K562 (cell line): ENCODE measurements around the gene USP1. TPM values are rescaled to one million over a fixed set of nuclear protein-coding genes. Genes with fewer than 3 reads are reported as not detected.

Experiments
- ATAC-seq: fragments of 200-7000 bp; cut with Tn5 transposase; 3 replicates; pipeline ENCODE4 v1.9.1; 2020; ENCODE audit warnings: moderate library complexity
- BruUV-seq: library from RNA; stranded (reverse); fragments of 400-500 nt; replicated peaks from 2 replicates; lab custom pipeline; 2021; lab: Mats Ljungman, UMichigan
- CTCF ChIA-PET: fragments of 300-600 bp; formaldehyde crosslinking; extraction: SDS; loops from one replicate; lab custom pipeline; 2021; ENCODE audit warnings: low intra/inter-chr PET ratio; lab: Yijun Ruan, JAX
- POLR2A ChIA-PET: fragments of 300-600, 350-650 bp; sonication (Branson Sonifier 250); formaldehyde crosslinking; extraction: SDS; loops from one replicate; lab custom pipeline; 2021; ENCODE audit warnings: antibody characterized with exemption, inconsistent platforms; lab: Yijun Ruan, JAX
- DNase-seq, 4 experiments: peaks; one replicate each; pipeline versions ENCODE4 v3.0.0 to v3.0.0-alpha.2; 2011 to 2018; ENCODE audit warnings: low spot score in 3 of 4, mixed read lengths in 3 of 4; ENCODE audit errors: extremely low read depth in 1 of 4
- FAIRE-seq: peaks from 2 replicates; lab custom pipeline; 2011; peaks lifted over from hg19 to GRCh38; lab: Jason Lieb, UNC
- H2AFZ ChIP-seq: 2 replicates; pipeline ENCODE4 v1.6.0; 2011; ENCODE audit warnings: low read depth, low read length, control low read depth, inconsistent platforms
- H3K27ac ChIP-seq: fragments of 200-600 bp; 3 replicates; pipeline ENCODE4 v1.8.0; 2011; ENCODE audit warnings: low read depth, mild to moderate bottlenecking, control low read depth, inconsistent platforms, low read length, moderate library complexity, mixed read lengths; ENCODE audit errors: extremely low read depth
- H3K27me3 ChIP-seq, 2 experiments: fragments of 300-600 bp in 1 of 2; 2 replicates in 1 of 2; 3 replicates in 1 of 2; pipeline versions ENCODE4 v1.6.0 to v1.8.0; 2011; ENCODE audit warnings: inconsistent platforms in 2 of 2, low read length in 2 of 2, mild to moderate bottlenecking in 1 of 2, mixed read lengths in 1 of 2, moderate library complexity in 1 of 2; ENCODE audit not compliant: control insufficient read depth in 2 of 2, insufficient read depth in 2 of 2
- H3K36me3 ChIP-seq: fragments of 300-600 bp; 3 replicates; pipeline ENCODE4 v1.8.0; 2011; ENCODE audit warnings: mild to moderate bottlenecking, low read length, inconsistent platforms; ENCODE audit not compliant: control insufficient read depth, insufficient read depth
- H3K4me1 ChIP-seq, 2 experiments: fragments of 200-600 bp in 1 of 2; replicated peaks in 1 of 2; 2 replicates in 1 of 2; 3 replicates in 1 of 2; pipeline versions ENCODE4 v1.5.1 to v1.8.0; 2011; ENCODE audit warnings: inconsistent platforms in 2 of 2, low read length in 2 of 2, mild to moderate bottlenecking in 1 of 2, mixed read lengths in 1 of 2, moderate library complexity in 1 of 2; ENCODE audit not compliant: control insufficient read depth in 2 of 2, insufficient read depth in 2 of 2
- H3K4me2 ChIP-seq: 2 replicates; pipeline ENCODE4 v1.6.1; 2011; ENCODE audit warnings: low read length, control low read depth, inconsistent platforms, mixed read lengths; ENCODE audit not compliant: insufficient read depth
- H3K4me3 ChIP-seq: fragments of 200-600 bp; sonication (generic), shearing (Covaris generic); 2 replicates; pipeline ENCODE4 v1.5.1; 2016; ENCODE audit warnings: control low read depth, inconsistent platforms
- H3K79me2 ChIP-seq: fragments of 200-600 bp; 3 replicates; pipeline ENCODE4 v1.8.0; 2011; ENCODE audit warnings: low read length, inconsistent platforms; ENCODE audit not compliant: control insufficient read depth, insufficient read depth
- H3K9ac ChIP-seq, 2 experiments: 2 replicates each; pipeline versions ENCODE4 v1.6.0 to v1.6.1; 2011; ENCODE audit warnings: low read depth in 2 of 2, low read length in 2 of 2, control low read depth in 1 of 2, inconsistent platforms in 1 of 2, mild to moderate bottlenecking in 1 of 2, mixed read lengths in 1 of 2; ENCODE audit not compliant: insufficient read depth in 1 of 2
- H3K9me1 ChIP-seq: one replicate; pipeline ENCODE4 v1.6.0; 2011; ENCODE audit warnings: inconsistent platforms, mild to moderate bottlenecking, low read length, moderate library complexity; ENCODE audit not compliant: control insufficient read depth, insufficient read depth
- H3K9me3 ChIP-seq: replicated peaks from 2 replicates; pipeline ENCODE4 v1.5.1; 2011; ENCODE audit warnings: low read depth, low read length, inconsistent platforms; ENCODE audit not compliant: control insufficient read depth, insufficient read depth
- H4K20me1 ChIP-seq: replicated peaks from 2 replicates; pipeline ENCODE4 v1.6.1; 2011; ENCODE audit warnings: low read length, inconsistent platforms, mixed read lengths; ENCODE audit not compliant: control insufficient read depth, insufficient read depth
- ELF2 ChIP-seq: fragments of 250-450 bp; sonication (Bioruptor Pico); IDR thresholded peaks from 2 replicates; pipeline ENCODE4 v1.5.0; 2021; ENCODE audit warnings: mild to moderate bottlenecking
- NFXL1 ChIP-seq: fragments of 450-650 bp; formaldehyde crosslinking; IDR thresholded peaks from 2 replicates; pipeline ENCODE4 v1.4.0; 2021; ENCODE audit warnings: mild to moderate bottlenecking
- ZBTB40 ChIP-seq, 2 experiments: fragments of 450-650 bp in 1 of 2; sonication (generic) in 1 of 2; formaldehyde crosslinking in 1 of 2; IDR thresholded peaks; 2 replicates each; pipeline versions ENCODE4 v1.7.1 to v1.9.0; 2016 to 2022; ENCODE audit warnings: inconsistent platforms in 1 of 2, mild to moderate bottlenecking in 1 of 2, missing genetic modification reagents in 1 of 2
- WGBS: fragments of 100-300 bp; shearing (Covaris generic); methylation state at CpG from one replicate; pipeline ENCODE4 v1.1.6; 2016; ENCODE audit warnings: low coverage, mixed read lengths; ENCODE audit not compliant: insufficient coverage; ENCODE audit errors: missing lambda C conversion rate; 5-methylcytosine and 5-hydroxymethylcytosine counted together
- in situ Hi-C: fragments of 300-500 bp; cut with MboI; formaldehyde crosslinking; loops from 4 replicates; pipeline ENCODE4 v1.15.0; 2018; ENCODE audit warnings: inconsistent platforms, mixed read lengths
- intact Hi-C: fragments of 100-400 bp; cut with micrococcal nuclease; formaldehyde crosslinking; loops from 2 replicates; pipeline ENCODE4 v1.14.2; 2022
- polyA plus RNA-seq, 8 experiments: library from polyadenylated mRNA; depleted of rRNA in 4 of 8; stranded (reverse) in 5 of 8; unstranded in 3 of 8; fragments of >200 nt; fragmentation: Nextera tagmentation in 2 of 8; fragmentation: Illumina TruSeq in 1 of 8; extraction: Ambion mirVana in 2 of 8; extraction: Trizol in 1 of 8; gene quantifications; 2 replicates each; pipeline versions ENCODE4 v1.2.1 to v1.2.3, GENCODE V29; 2011 to 2014; ENCODE audit warnings: inconsistent platforms in 1 of 8, missing spikeins in 1 of 8
- total RNA-seq, 7 experiments: library from RNA; depleted of rRNA in 6 of 7; stranded (reverse); fragments of >200 nt in 6 of 7; fragmentation: Illumina TruSeq in 2 of 7; extraction: Trizol in 2 of 7; gene quantifications; 2 replicates each; pipeline versions ENCODE4 v1.2.1 to v1.2.3, GENCODE V29; 2011 to 2021; ENCODE audit warnings: low replicate concordance in 1 of 7

The USP1 gene
- total and polyA plus RNA-seq, 9 of the 15 experiments (the other 6 are each of a cell fraction or from before 2014, with no cell fraction given): 27.3 to 87.9 (median 51.7) TPM

- ChIA-PET POLR2A (interaction anchor here (1.6 kb wide), 1 partner anchor 15 kb away, joined by 3 read pairs; no protein-coding TSS in a partner anchor), CTCF (no interaction called here)
- Histone ChIP-seq H3K27me3 (peaks cover 18 to 29% of the 10 kb centered on the region in 2 experiments; a peak in 3 of 5 replicates), H3K79me2 (no peaks in the 10 kb centered on the region), H3K36me3 (no peaks in the 10 kb centered on the region), H3K4me1 (no peaks in the 10 kb centered on the region), H3K9ac (no peak overlapping the region), H3K9me3 (no peaks in the 10 kb centered on the region), H4K20me1 (no peaks in the 10 kb centered on the region), H3K27ac (no peak overlapping the region), H2AFZ (no peak overlapping the region), H3K4me2 (no peak overlapping the region), H3K9me1 (no peaks in the 10 kb centered on the region), H3K4me3 (no peak overlapping the region)
- BruUV-seq: no TSS peak
- intact Hi-C loops (loop anchor here (10.0 kb wide), 1 partner anchor 344 kb away; no protein-coding TSS in a partner anchor), in situ Hi-C loops (no loop called here)
- TF ChIP-seq ZBTB40 (IDR thresholded peaks at IDR 0.05) (0 out of 2 replicates have a peak, but pooled peaks have one; percentile 34), ZBTB40 (CRISPR knock-in tag; IDR thresholded peaks at IDR 0.05) (no peak), ELF2 (CRISPR knock-in tag) (no peak), NFXL1 (CRISPR knock-in tag) (no peak)
- DNase-seq: no peak
- no peak for FAIRE-seq
- WGBS: 1% methylated on average over 5 of the region's 5 CpGs
- no peak for ATAC-seq
Observed at GRCh38 chr1:62401034-62401760, 35.7 kb upstream of the USP1 start.
